ENCODE measurements around the gene GNA15. TPM values are rescaled to one million over a fixed set of nuclear protein-coding genes. Genes with fewer than 3 reads are reported as not detected.
A peak's percentile ranks its signal among the peaks of the same experiment; 100 is the strongest.

Gene GNA15
- total RNA-seq, 2 donors from 2014 or later = 13.0 to 14.0 TPM

- Histone ChIP-seq H3K27ac (no peak overlapping the region), H3K4me1 (ENCODE audit: control insufficient read depth in 1 of 2, low read depth in 2 of 2) (no peaks in the 10 kb centered on the region), H3K9me3 (no peaks in the 10 kb centered on the region), H3K27me3 (replicated peaks; ENCODE audit: insufficient read depth) (no peaks in the 10 kb centered on the region), H3K4me3 (no peak overlapping the region), H3K36me3 (no peaks in the 10 kb centered on the region)
- ATAC-seq (ENCODE audit: insufficient number of reproducible peaks, low FRiP score, low read depth) (no peak), DNase-seq (ENCODE audit: low spot score) (no peak)
- no peak for TF ChIP-seq CTCF (IDR thresholded peaks at IDR 0.05)
These were observed 4.7 kb upstream of the GNA15 start for GRCh38 chr19:3131168-3131567.

- ATAC-seq (ENCODE audit: insufficient number of reproducible peaks, low FRiP score, low read depth) = no peak
- no peak for TF ChIP-seq CTCF (IDR thresholded peaks at IDR 0.05)
These were observed 2.7 kb upstream of the GNA15 start for GRCh38 chr19:3132971-3133792.

GRCh38 chr19:3133793-3134116 is 2.1 kb upstream of the GNA15 start:
- Histone ChIP-seq H3K9me3 (no peaks in the 10 kb centered on the region), H3K27me3 (replicated peaks; ENCODE audit: insufficient read depth) (no peaks in the 10 kb centered on the region), H3K4me3 (no peak overlapping the region), H3K27ac (peak overlapping the region in 1 of 2 donors; percentile 57), H3K4me1 (ENCODE audit: control insufficient read depth in 1 of 2, low read depth in 2 of 2) (no peaks in the 10 kb centered on the region), H3K36me3 (no peaks in the 10 kb centered on the region)
- ATAC-seq (ENCODE audit: insufficient number of reproducible peaks, low FRiP score, low read depth) = no peak
- TF ChIP-seq CTCF (IDR thresholded peaks at IDR 0.05) = no peak
- no peak for DNase-seq (ENCODE audit: low spot score)

More at GRCh38 chr19:3132971-3133792, 2.7 kb upstream of the GNA15 start:
- Histone ChIP-seq H3K9me3 (no peaks in the 10 kb centered on the region), H3K4me1 (ENCODE audit: control insufficient read depth in 1 of 2, low read depth in 2 of 2) (no peaks in the 10 kb centered on the region), H3K36me3 (no peaks in the 10 kb centered on the region), H3K27me3 (replicated peaks; ENCODE audit: insufficient read depth) (no peaks in the 10 kb centered on the region), H3K4me3 (peak overlapping the region; percentile 14), H3K27ac (peak overlapping the region in 1 of 2 donors; percentile 57)
- DNase-seq (ENCODE audit: low spot score) = no peak

GRCh38 chr19:3136684-3137055 is 837 bp downstream of the GNA15 start:
- H3K9me3 ChIP-seq = peaks cover 6% of the 10 kb centered on the region
- DNase-seq (ENCODE audit: low spot score) = no peak
- TF ChIP-seq CTCF (IDR thresholded peaks at IDR 0.05) = no peak
- H3K4me3 ChIP-seq = peak overlapping the region; percentile 65
- H3K27me3 ChIP-seq (replicated peaks; ENCODE audit: insufficient read depth) = no peaks in the 10 kb centered on the region
- peak overlapping the region in 1 of 2 donors; percentile 21 for H3K27ac ChIP-seq
- no peak for ATAC-seq (ENCODE audit: insufficient number of reproducible peaks, low FRiP score, low read depth)
- no peaks in the 10 kb centered on the region for H3K36me3 ChIP-seq
- H3K4me1 ChIP-seq (ENCODE audit: control insufficient read depth in 1 of 2, low read depth in 2 of 2) = peaks cover 0 to 2% of the 10 kb centered on the region in 2 donors

GRCh38 chr19:3137119-3137518 is 1.3 kb downstream of the GNA15 start:
- peaks cover 0 to 3% of the 10 kb centered on the region in 2 donors for H3K4me1 ChIP-seq (ENCODE audit: control insufficient read depth in 1 of 2, low read depth in 2 of 2)
- H3K9me3 ChIP-seq = peaks cover 6% of the 10 kb centered on the region
- H3K27me3 ChIP-seq (replicated peaks; ENCODE audit: insufficient read depth) = no peaks in the 10 kb centered on the region
- DNase-seq (ENCODE audit: low spot score) = no peak
- H3K27ac ChIP-seq = no peak overlapping the region
- H3K36me3 ChIP-seq = no peaks in the 10 kb centered on the region
- no peak for TF ChIP-seq CTCF (IDR thresholded peaks at IDR 0.05)
- H3K4me3 ChIP-seq = peak overlapping the region; percentile 65
- ATAC-seq (ENCODE audit: insufficient number of reproducible peaks, low FRiP score, low read depth) = no peak
